GM11168 (cell line): ENCODE data around the gene WDR41.

Experiments used
- in situ Hi-C: fragments of 300-500 bp; cut with MboI; formaldehyde crosslinking; loops from one replicate; pipeline ENCODE4 v1.12.0; 2022; ENCODE audit warnings: low sequenced_read_pairs; ENCODE audit not compliant: unreplicated experiment

WDR41 gene

DNA sequence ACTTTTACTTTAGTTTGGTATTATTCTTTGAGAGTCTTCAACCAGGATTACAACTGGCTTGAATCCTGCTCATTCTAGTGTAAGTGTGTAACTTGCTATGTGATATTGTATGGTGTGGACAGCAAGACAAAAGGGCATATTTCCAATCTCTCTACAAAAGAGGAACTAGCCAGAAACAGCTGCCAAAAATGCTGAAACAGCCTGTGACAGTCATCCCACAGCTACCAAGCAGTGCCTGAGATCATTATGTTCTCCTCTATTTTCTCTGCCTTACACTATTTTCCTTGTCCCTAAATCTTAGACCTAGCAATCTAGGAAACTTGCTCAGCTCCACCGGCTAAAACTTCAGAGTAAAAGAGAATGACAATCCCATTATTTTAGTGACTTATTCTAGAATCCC lies 42.8 kb downstream of the WDR41 start:
- in situ Hi-C loops, result no loop called here

DNA sequence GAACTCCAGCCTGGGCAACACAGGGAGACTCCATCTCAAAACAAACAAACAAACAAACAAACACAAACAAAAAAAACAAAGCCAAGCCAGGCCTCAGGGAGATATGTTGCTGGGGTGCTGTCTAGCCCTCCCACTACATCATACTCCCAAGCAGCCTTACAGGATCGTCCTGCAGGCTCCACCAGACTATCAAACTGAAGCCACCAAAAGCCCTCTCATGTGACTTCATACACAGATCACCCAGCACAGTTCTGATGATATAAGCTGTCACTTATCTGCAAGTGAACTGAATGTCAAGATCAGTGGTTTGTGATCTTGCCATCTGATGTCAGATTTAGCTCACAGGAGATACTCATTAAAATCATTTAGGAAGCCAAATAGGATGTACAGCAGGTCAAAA lies 43.3 kb downstream of the WDR41 start:
- in situ Hi-C loops, result no loop called here

DNA sequence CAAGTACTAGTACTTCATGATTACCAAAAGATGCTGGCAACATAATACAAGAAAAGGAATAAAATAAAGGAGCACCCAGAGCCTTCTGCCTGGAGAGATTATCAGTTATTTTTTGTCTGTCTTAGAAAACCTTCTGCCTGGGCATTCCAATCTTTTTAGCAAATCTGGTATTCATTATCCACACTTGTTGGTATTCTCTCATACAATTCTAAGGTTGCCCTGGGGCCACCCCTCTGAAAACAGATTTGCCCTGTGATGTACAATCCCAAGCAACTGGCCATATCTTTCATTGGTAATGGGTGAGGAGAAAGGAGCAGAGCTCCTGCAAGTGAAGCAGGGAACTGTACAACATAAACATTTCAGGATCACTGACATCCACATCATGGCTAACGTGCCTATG lies 47.8 kb downstream of the WDR41 start:
- in situ Hi-C loops, result no loop called here

DNA sequence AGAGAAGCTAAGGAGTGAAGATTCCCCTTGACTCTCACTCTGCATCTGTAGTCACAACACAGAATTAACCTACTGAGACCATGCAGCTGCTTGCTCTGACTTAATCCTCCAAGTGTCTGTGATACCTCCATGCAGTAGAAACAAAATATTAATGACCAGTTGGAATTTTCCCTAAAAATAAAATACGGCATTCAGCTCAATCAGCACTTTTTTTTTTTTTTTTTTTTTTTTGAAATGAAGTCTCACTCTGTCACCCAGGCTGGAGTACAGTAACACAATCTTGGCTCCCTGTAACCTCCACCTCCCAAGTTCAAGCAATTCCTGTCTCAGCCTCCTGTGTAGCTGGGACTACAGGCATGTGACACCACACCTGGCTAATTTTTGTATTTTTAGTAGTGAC lies 48.4 kb downstream of the WDR41 start:
- in situ Hi-C loops, result no loop called here

DNA sequence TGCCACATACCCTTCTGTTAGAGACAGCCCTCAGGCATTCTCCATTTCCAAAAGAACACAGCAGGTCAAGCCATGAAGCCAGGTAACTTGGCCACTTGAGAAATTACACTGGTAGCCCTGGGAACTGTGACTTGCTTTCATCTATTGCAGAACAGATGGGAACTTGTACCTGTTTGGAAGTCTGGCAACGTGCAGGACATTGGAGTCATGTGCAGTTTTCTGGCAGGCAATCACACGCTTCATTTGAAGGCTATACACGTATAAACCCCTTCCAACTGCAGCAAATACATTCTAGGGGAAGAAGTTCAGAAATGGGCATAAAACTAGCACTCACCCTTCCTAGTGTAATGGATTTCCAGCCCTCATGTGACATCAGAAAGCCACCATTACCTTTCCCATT lies 54.0 kb downstream of the WDR41 start:
- in situ Hi-C loops, result no loop called here

DNA sequence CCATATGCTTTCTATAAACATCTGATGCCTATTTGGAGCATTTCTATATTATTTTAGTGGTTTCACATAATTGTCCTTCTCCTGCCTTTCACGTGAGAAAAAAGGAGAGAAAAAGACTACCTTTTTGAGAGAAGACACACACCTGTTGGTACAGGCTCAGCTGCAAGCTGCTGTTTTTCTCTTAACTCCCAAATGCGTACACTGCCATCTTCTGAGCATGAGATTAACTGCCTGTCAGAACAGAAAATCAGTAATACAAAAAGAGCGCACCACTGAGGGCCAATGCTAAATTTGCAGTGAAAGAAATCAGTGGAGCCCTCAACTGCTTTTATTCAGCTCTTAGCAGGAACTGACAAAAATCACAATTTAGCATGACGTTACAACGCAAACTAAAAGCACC lies 54.9 kb downstream of the WDR41 start:
- in situ Hi-C loops, result no loop called here

DNA sequence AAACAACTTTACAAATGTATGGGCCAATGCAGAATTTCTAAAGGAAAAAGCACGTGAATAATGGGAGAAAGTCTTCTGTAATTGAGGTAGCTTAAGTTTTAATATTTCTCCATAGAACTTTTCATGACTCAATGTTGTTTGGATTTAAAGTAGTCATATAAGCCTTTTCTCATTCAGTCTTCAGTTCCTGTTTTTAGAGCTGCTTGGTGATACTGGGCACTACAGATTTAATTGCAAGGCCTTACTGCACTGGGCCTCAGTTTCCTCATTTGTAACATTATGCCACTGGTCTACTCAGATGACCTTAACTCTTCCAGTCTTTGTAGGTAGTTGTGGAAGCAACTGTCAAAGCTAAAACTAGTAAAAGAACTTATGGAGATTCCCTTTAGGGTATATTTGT lies 60.4 kb downstream of the WDR41 start:
- in situ Hi-C loops, result no loop called here

DNA sequence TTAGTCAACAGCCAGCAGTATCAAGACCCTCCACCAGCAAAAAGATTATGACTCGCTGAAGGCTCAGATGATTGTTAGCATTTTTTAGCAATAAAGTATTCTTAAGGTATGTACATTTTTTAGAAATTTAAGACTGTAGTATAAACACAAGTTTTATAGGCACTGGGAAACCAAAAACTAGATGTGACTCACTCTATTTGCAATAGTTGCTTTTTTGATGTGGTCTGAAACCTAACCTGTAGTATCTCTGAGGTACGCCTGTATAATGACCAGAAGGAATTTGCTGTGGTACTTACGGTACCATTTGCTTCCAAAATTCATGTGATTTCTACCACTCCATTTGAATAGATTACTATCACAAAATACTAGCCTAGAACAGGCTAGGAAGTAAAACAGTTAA lies 60.8 kb downstream of the WDR41 start:
- in situ Hi-C loops, result no loop called here

DNA sequence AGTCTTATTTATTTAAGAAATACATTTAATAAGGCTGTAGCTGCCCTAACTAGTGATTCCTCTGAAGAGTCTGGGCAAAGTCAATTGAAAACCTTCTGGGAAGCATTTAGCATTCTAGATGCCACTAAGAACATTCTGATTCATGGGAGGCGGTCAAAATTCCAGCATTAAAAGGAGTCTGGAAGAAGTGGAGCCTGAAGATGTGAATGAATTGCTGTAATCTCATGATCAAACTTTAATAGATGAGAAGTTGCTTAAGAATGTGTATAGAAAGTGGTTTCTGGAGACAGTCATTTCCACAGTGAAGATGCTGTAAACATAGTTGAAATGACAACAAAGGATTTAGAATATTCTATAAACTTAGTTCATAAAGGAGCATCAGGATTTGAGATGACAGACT lies 61.4 kb downstream of the WDR41 start:
- in situ Hi-C loops, result no loop called here

DNA sequence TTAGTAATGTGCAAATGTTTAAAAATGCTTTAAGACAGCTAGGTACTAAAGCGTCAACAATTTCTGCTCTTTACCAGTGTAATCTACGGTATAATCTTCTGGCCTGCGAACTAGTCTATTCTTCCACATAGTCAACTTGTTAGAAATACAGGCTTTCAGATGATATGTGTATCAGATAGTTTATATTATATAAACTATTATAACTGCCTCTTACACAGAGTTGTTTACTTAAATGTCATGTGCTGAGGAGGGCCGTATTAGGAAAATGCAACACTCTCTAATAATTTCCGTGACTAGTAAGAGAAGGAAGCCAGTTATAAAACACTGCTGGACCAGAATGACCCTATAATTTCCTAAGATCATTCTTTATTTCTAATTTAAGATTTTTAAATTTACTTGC lies 63.6 kb downstream of the WDR41 start:
- in situ Hi-C loops, result no loop called here

DNA sequence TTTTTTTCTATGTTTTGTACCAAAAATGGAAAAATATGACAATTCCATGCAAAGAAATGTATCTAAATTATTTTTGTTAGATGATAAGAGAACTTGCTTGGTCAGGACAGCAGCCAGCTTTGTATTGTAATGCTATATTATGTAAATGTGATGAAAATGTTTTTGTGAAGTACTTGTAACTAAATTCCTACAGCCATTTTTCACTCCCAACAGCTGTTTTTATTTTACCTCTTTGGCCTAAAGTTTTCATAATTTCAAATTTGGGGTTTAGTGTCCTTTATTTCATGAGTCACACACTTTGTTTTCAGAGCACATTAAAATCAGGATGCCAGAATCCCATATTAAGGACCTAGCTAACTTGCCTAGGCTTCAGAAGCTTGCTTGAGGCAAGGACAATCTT lies 64.1 kb downstream of the WDR41 start:
- in situ Hi-C loops, result no loop called here

DNA sequence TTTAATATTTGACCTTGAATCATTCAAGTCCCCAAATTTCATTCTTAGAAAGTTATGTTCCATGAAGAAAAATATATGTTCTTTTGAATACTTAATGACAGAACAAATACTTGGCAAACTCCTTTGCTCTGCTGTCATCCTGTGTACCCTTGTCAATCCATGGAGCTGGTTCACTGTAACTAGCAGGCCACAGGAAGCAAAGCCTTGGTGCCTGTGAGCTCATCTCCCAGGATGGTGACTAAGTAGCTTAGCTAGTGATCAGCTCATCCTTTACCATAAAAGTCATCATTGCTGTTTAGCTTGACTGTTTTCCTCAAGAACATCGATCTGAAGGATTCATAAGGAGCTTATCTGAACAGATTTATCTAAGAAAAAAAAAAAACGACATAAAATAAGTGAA lies 65.4 kb downstream of the WDR41 start:
- in situ Hi-C loops, result no loop called here

DNA sequence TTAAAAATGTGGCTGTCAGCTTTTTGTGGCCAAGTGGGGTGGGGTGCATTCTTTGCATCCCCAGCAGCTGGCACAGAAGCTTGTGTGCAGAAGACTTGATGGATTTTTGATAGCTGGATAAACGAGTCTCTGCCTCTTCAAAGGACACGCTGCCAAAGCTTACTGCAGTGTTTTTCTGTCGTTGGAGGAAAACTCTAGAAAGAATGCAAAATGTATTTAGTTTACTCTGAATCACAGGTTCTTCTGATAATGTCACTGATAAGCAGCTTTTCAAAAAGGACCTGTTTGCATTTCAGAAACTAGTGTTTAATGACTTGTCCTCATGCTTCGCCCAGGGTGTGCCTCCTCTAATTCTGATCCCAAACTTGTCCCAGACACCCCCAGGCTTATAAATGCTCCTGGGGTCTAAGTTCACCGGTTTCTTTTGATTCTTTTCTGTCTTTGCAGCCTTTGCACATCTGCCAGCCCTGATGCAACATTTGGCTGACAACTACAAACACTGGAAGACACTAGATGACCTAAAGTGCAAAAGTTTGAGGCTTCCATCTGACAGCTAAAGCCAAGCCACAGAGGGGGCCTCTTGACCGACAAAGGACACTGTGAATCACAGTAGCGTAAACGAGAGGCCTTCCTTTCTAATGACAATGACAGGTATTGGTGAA lies 66.0 kb downstream of the WDR41 start:
- in situ Hi-C loops, result no loop called here

DNA sequence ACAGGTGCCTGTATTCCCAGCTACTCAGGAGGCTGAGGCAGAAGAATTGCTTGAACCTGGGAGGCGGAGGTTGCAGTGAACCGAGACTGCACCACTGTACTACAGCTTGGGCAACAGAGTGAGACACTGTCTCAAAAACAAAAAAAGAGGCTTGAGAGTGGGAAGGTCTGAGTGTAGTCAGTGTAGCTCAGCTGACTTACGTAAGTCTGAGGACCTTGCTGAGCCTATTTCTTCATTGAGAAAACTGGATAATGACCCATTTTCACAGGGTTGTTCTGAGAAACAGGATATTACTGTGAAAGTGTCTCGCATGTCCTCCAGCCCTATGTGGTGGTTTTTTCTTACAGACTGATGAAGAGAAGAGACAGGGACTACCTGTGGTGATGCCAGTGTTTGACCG lies 66.7 kb downstream of the WDR41 start:
- in situ Hi-C loops, result no loop called here

DNA sequence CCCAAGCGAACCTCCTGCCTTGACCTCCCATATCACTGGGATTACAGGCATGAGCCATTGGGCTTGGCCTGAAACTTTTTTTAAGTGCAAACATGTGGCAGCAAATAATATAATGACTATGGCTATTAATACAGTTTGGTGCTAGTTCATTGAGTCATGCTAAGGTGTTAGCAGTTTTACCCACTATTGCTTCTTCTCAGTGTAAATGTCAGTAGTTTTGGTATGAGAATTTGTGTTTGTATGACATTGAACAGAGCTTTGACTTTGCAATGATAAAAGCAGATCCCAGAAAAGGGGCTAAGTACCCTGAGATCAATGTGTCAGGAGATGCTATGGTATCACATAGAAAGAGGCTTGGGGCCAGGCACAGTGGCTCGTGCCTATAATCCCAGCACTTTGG lies 67.2 kb downstream of the WDR41 start:
- in situ Hi-C loops, result no loop called here

DNA sequence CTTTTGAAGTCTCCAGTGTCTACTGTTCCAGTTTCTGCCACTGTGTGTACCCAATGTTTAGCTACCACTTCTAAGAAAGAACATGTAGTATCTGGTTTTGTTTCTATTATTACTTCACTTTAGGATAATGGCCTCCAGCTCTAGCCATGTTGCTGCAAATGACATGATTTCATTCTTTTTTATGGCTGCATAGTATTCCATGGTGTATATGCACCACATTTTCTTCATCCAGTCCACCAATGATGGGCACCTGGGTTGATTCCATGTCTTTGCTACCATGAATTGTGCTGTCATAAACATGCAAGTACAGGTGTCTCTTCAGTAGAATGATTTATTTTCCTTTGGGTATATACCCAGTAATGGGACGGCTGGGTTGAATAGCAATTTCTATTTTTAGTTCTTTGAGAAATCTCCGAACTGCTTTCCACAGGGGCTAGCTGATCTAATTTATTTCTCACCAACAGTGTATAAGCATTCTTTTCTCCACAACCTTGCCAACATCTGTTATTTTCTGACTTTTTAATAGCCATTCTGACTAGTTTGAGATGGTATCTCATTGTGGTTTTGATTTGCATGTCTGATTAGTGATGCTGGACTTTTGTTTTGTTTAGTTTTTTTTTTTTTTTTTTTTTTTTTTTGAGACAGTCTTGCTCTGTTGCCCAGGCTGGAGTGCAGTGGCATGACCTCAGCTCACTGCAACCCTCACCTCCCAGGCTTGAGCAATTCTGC lies 68.9 kb downstream of the WDR41 start:
- in situ Hi-C loops, result no loop called here

DNA sequence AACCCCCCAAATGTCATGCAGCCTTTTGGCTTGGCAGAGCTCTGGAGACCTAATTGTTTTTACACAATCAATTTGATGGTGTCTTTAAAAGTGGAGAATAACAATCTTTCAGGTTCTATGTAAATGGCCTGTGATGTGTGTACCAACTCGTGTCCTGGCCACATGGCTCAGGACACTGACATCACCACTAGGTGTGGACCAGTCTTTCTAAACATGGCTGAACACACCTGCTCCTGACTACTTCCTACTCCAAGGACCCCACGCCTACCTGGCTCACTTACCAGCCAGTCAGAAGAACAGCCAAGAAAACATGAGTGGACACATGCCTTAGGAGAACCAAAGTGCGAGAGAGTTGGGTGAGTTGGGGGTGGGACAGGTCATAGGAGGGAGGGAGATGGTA lies 71.2 kb downstream of the WDR41 start:
- in situ Hi-C loops, result no loop called here

DNA sequence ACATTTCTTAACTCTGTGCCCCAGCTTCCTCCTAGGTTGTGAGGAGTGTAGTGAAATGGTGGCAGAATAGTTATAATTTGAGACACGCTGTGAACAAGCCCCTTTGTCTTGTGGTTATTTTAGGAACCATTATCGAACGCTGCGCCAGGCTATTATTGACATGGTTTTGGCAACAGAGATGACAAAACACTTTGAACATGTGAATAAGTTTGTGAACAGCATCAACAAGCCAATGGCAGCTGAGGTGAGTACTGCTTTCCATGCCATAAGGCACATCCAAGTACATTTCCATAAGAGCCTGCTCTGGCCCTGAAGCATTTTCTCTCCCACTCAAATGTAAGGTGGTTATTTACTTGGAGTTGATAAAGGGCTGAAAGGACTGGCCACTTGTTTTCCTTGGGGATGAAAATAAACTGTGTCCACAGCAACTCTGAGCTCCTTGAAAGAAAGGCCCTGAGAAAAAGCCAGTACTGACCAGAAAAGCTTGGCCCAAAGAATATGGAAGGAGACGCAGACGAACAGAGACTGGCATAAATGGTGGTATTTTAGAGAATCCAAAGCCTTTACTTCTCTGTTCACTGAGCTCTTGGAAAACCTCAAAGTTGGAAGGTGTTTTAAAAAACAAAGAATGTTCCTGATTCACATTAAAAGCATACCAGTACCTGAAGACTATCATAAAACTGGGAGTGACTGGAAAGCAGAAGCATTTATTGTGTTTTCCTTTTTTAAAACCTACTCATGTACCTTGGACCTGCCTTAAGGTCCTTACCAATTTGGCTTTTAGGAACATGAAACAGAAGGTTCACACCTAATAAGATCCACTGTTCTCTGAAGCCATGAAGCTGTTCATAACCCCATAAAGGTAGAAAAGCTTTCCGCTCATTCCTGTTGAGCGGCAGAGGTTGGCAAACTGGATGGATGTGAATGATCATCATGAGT lies 72.2 kb downstream of the WDR41 start:
- in situ Hi-C loops, result no loop called here

DNA sequence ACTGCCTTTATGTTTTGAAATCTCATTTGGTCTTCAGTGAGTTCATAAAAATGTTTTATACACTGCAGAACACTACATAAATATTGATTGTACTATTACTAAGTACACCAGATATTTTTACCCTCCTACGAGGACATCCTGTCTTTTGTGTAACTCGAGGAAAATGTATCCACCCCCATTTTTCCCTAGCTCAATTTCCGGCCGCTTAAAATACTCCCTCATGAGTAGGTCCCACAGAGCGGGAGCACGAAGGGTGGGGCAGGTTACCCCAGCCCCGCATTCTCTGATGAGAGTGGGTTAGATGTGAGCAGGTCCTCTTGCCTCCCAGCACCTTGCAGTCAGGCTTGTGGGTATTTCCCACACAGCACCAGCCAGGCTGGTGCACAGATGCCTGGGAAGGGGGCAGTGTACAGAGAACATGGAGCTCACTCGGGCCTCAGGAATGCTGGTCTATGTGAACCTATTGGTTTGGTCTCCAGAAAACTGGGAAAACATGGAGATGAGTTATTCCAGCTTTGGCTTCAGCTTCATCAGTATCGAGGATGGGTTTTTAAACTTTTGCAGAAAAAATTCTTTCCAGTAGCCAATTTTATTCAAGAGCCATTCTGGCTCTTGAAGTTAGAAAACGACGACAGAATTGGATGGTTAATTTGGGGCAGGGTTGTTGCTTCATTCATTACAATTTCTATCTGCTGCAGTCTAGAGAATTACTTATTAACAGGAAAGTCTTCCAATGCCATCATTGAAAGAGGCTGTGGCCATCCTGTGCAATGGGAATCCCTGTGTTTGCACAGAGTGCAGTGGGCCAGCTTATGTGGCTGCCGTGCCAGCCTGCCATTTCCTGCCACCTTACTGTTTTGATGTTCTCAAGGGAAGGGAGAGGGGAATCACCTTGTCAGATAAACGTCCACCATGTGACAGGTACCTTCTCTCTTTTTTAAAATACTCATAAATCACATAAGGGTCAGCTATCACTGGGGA lies 73.2 kb downstream of the WDR41 start:
- in situ Hi-C loops, result no loop called here

DNA sequence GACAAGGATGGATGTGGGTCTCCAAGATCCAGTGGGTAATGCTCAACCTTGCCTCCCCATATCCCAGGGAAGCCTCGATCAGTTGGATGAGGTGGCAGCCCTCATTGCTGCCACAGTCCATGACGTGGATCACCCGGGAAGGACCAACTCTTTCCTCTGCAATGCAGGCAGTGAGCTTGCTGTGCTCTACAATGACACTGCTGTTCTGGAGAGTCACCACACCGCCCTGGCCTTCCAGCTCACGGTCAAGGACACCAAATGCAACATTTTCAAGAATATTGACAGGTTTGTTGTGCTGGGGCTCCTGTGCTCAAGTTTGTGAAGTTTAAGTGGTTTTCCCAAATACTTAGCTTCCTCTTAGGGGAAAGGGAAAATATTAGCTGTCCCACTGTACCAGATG lies 74.0 kb downstream of the WDR41 start:
- in situ Hi-C loops, result no loop called here
